NCI-H146 treated with DMSO at 0.1 percent for 48 hours (cell line): ENCODE measurements around the gene KRTAP4-6.
"Not testable (repeated sequence)": the region's sequence is repeated elsewhere in the genome, so short reads cannot be mapped to it uniquely, and the experiment has no call there.

Source experiments
- DNase-seq: peaks from one replicate; lab custom pipeline; 2025; ENCODE audit not compliant: unreplicated experiment; lab: John Stamatoyannopoulos, UW

The KRTAP4-6 gene

GRCh38 chr17:41147531-41148204 lies 7.3 kb upstream of the KRTAP4-6 start:
- DNase-seq = no peak

DNA sequence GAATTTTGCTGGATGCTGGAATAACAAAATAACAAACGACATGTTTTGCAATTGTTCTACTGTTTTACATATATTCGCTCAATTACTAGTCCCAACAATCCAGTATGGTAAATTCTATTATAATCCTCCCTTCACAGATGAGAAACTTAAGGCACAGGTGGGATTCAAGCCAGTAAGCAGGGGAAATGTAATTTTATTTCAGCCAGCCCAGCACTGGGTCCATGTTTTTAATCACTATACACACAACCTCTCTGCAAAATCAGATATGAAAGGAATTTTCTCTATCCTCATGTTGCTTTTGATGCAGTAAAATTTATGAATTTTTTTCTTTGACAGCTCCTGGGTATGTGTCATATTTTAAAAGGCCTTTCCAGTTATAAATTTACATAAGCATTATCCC lies 4.9 kb upstream of the KRTAP4-6 start:
- DNase-seq = no peak

DNA sequence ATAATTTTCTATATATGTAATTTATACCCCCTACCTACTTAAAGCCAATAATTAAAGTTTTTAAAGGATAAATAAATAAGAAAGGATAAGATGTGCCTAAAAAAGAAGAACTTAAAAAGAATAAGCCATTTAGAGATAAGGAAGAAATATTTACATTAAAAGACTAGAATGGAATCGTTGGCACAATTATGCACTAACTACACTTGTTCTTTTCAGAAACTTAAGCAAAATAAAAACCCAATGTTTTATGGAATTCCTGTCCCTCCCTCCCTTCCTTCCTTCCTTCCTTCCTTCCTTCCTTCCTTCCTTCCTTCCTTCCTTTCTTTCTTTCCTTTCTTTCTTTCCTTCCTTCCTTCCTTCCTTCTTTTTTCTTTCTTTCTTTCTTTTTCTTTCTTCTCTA lies 4.5 kb upstream of the KRTAP4-6 start:
- DNase-seq = no peak

DNA sequence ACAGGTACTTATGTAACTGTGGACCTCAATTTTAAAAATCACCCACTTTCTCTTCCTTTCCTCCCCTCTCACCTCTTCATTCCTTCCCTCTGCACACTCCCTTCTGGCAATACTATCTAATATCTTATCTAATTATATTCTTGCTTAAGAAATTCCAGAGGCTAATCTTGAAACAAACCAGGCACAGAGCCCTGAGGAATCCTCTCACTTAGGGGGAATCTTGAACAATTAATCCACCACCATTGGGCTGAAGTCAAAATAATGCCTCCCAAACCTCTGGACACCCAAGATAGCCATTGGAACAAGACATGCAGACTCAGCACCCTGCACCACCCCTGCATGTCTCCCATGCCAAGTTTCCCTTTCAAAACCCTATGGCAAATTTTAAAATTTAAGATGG lies 1.0 kb upstream of the KRTAP4-6 start:
- DNase-seq = no peak

GRCh38 chr17:41139865-41140264 lies 479 bp downstream of the KRTAP4-6 start:
- not testable (repeated sequence) for DNase-seq

DNA sequence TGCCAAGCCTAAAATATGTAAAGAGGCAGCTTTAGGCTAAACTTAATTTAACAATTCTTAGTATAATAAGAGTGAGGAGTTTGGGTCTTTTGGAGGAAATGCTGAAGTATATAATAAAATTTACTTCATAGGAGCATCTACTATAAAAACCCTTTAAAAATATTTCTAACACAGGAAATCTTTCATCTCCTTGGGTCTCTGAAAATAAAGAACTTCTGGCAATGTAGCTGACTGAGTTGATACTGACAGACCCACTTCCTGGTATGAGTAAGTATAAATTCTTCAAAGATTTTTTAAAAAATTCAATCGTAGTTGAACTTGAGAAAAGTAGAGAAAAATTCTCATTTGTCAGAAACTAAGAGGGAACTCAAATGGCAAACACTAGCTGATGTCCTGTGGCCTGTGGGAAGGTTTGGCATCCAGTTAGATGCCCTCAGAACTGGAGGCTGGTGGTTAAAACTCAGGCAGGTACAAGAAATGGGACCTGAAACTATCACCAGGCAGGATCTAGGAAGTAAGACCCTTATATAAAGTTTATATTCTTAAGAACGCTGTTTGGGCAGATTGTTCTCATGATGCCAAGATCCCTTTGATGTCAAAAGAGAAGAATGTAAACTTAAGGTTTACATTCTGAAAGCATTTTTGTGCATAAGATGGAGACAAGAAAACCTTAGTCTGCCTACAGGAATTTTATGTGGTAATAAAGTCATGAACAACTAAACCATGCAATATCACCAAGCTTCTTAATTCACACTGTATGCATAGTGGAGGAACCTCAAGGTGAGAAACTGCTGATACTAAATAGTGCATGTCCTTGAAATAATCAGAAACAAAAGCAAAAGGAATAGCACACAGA lies 6.2 kb downstream of the KRTAP4-6 start:
- no peak for DNase-seq

DNA sequence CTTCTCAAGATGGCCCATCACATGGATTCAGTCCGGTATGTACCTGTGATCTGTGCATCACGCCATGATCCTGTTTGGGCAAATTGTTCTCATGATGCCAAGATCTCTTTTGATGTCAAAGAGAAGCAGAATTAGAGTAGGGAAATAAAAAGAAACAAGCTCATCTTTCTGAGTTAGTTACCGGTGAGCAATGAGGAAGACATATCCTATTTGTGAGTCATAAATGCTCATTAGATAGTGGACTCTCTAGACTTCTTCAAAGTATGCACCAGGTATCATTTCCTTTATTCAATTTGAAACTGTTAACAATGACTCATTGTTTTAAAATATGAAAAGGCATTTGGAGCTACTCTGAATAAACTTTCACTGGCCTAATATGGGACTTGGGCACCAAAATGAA lies 8.4 kb downstream of the KRTAP4-6 start:
- no peak for DNase-seq

GRCh38 chr17:41127371-41127770 lies 13.0 kb downstream of the KRTAP4-6 start:
- DNase-seq = no peak

DNA sequence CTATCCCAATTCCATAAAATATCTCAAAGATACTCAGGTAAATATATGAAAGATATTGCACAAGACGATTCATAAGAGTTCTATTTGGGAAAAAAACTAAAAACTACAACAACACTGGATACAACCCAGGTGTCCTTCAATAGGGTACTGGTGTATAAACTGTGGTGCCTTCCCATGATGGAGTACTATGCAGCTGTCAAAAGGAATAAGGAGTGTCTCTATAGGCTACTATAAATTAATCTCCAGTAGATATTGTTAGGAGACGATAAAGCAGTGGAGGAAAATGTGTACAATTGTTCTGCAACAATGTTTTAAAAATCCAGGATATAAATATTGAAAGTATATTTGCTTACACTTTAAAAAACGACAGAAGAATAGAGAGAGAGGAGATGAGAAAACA lies 13.9 kb downstream of the KRTAP4-6 start:
- DNase-seq = no peak

- no peak for DNase-seq
Measured at GRCh38 chr17:41125064-41125463, 15.3 kb downstream of the KRTAP4-6 start.

- DNase-seq = not testable (repeated sequence)
Measured at GRCh38 chr17:41123991-41124371, 16.4 kb downstream of the KRTAP4-6 start, which contains the start of gene KRTAP4-12. TSS of gene KRTAP4-12 (minus strand) at chr17:41124182. CDS start at chr17:41124122, 60 bp downstream.

GRCh38 chr17:41123292-41123990 lies 16.9 kb downstream of the KRTAP4-6 start:
- DNase-seq = not testable (repeated sequence)

- DNase-seq = no peak
Measured at GRCh38 chr17:41121742-41122141, 18.6 kb downstream of the KRTAP4-6 start.

DNA sequence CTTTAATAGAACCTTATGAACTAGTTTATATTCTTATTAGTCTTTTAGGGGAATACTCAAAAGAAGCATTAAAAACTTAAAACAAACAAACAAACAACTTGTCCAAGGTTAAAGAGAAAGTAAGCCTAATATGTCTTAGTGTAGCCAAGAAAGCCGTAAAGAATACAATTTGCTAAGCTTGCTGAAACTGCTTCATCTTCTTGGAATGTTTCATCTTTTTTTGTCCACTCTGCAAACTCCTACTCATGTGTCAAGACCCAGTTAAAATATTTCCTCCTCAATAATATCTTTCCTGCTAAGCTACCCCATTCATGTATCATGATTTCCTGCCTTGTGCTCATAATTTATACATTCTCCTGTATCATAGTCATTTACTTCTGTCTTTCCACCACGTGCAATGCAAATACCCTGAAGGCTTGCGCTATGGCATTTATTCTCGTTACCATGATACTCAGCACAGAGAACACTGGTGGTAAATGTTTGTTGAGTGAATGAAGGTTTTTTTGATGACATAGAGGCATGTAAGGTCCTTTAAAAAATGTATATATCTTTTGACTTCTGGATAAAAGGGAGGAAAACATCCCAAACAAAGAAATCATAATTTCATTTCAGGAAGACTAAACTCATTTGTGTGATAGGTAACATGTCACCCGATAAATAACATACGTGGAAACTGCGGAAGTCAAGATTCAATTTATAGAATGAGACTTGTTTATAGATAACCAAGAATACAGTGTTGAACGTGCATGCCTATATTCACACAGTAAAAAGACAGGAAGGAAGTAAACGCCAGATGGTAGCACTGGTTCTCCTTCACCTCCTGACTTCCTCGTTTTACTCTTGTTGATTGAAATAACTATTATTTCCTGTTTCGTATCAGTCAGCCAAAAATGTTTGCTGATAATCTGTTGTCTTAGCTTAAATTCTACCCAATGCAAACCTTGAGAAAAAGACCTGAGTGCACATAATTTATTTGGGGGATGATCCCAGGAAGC lies 20.4 kb downstream of the KRTAP4-6 start:
- not testable (repeated sequence) for DNase-seq

DNA sequence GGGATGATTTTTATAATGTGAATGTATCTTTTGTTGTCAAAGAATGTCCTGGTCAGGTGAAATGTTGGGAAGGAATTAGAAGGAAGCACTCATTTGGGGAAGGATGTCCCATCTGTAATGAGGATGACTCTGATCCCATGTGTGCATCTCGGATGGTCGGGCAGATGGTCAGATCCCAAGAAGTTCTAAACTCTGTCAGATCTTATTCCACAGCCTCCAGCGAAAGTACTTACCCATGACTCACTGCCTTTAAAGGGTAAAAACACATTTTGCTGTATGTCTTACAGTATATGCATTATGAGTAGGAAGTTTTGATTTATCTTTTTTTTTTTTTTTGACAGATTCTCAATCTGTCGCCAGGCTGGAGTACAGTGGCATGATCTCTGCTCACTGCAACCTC lies 21.6 kb downstream of the KRTAP4-6 start:
- DNase-seq = no peak

DNA sequence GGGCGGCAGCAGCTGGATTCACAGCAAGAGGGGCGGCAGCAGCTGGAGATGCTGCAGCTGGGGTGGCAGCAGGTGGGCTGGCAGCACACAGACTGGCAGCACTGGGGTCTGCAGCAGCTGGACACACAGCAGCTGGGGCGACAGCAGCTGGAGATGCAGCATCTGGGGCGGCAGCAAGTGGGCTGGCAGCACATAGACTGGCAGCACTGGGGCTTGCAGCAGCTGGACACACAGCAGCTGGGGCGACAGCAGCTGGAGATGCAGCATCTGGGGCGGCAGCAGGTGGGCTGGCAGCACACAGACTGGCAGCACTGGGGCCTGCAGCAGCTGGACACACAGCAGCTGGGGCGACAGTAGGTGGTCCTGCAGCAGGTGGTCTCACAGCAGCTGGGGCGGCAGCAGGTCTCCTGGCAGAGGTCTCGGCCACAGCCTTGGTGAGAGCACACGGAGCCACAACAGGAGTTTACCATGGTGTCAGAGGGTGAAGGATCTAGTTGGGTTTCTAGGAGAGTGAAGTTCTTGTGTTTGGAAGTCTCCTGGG lies 22.4 kb downstream of the KRTAP4-6 start, which contains the start of gene KRTAP4-11:
Gene KRTAP4-11 (minus strand): TSS at position 528 of the 541 bp plus-strand sequence. CDS start 58 bp downstream, at position 470.
- DNase-seq = not testable (repeated sequence)

DNA sequence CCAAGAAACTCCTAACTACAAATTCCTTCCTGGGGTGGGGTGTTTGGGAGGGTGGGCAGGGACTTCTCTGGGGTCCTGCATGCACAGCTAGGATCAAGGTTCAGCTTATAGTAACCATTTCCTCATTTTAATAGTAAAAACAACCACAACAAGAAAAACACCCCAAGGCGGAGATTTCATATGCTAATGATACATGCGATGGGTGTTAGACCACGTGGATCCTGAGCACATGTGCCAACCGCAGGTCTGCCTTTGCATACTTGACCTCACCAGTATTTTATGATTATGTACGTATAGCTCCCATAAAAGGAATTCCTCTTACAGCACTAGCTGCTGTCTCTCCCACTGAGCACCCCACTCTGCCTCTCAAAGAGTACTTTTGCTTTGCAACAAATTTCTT lies 24.0 kb downstream of the KRTAP4-6 start:
- DNase-seq = no peak

- DNase-seq = no peak
Measured at GRCh38 chr17:41111151-41111885, 29.0 kb downstream of the KRTAP4-6 start.

DNA sequence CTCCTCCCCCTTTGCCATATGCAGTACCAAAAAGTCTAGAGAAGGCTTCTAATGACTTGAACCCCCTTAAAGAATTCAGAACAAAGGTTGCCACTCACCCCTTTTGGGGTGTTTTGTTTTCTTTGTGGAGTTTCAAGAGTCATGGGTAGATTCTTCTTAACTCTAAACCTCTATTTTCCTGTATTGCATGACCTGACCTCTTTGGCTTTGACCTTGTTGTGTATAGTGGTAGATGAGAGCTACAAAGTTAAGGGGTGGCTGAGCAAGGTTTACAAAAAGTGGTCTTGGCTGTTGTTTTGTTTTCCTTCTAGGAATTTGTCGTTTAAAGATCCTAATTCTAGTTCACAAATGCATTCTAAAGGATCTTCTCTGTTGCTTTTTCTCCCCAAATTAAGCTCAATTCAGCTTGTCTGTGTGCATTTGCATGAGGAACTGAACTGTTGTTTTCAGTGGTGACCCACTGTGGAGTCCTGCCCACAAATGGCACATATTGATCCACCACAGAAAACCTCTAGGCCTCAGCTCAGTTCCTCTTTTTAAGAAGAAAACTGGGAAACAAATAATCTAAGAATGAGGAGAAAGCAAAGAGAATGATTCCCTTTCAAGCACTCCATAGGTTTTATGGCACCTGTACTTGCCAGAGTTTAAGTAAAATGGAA lies 31.5 kb downstream of the KRTAP4-6 start:
- DNase-seq = not testable (repeated sequence)
